NCI-H526 treated with DMSO at 0.1 percent for 48 hours (cell line): ENCODE results near the gene FBXL5.

Experiments used
- DNase-seq: peaks from one replicate; lab custom pipeline; 2025; lab: John Stamatoyannopoulos, UW

Gene FBXL5

GRCh38 chr4:15557786-15558550, 97.2 kb downstream of the FBXL5 start:
- no peak for DNase-seq

GRCh38 chr4:15556511-15557092, 98.6 kb downstream of the FBXL5 start:
- DNase-seq = no peak
